Measurements from ENCODE around the gene ADARB2.

The ADARB2 gene

DNA sequence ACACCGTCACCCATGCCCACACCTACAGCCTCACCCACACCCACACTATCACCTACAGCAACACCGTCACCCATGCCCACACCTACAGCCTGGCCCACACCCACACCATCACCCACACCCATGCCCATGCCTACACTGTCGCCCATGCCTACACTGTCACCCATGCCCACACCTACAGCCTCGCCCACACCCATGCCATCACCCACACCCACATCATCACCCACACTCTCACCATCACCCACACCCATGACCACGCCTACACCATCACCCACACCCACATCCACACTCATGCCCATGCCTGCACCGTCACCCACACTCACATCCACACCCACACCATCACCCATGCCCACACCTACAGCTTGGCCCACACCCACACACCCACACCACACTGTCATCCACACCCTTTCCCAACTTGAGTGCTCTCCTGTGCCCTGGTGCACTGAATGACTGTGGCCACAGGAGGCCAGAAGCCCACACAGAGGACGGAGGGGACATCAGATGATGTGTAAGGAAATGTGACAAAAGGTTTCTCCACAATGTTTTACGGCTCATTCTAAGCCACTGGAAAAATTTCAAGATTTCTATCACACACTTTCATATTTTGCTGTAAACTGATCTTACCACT lies 527.9 kb downstream of the ADARB2 start:
- no peak for FAIRE-seq

DNA sequence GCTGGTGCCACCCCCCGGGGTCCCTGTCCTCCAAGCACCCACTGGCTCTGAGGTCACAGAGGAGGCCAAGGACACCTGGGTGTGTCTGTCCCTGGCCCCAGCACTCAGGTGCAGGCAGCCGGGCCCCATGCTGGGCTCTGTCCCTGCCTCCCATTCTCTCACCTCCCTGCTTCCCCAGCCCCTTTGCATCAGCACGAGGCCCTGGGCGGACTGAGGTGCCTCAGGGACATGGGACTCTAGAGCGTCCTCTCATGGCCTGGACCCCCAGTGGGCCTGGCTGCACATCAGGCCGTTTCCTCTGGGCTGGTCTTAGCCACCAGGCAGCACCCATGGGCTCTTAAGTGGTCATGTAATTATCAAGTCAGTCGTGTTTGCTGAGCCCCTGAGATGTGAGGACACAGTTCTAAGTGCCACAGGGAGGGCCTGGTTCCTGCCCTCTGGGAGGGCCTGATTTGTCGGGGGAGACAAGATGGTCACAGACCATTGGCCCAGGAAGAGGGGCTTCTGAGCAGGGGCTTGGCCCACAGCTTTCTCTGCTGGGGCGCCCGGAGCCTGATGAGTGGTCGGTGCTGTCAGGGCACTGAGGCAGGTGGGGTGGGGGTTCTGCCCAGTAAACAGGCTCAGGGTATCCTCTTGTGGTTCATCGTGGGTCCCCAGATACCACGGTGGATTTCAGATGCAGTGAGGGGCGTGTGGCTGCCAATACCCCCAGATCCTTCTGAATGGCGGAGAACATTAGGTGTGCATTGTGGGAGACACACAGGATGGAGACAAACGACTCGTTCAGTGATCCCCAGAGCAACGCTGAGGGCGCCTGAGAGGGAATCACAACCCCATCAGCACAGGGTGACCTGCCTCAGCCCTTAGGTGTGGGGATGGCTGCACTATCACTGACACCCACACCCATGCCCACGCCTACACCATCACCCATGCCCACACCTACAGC lies 528.7 kb downstream of the ADARB2 start:
- no peak for FAIRE-seq

DNA sequence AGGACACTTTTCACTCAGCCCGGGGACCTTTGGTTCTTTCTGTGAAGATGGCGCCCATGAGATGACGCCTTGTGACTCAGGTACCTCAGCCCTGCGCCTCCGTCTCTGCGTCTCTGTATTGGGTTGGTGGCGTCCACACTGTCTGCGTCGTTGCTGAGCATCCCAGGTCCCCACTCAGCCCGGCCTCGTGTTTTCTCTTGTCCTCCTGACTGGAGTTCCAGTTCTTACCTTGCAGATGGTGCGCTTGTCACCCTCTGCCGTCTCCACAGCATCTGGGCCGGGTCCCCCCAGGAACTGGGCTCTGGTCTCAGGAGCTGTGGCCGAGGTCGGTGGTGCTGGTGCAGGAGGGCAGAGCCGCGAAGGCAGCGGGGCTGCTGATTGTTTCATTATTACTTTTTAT lies 530.7 kb downstream of the ADARB2 start:
- no peak for FAIRE-seq

DNA sequence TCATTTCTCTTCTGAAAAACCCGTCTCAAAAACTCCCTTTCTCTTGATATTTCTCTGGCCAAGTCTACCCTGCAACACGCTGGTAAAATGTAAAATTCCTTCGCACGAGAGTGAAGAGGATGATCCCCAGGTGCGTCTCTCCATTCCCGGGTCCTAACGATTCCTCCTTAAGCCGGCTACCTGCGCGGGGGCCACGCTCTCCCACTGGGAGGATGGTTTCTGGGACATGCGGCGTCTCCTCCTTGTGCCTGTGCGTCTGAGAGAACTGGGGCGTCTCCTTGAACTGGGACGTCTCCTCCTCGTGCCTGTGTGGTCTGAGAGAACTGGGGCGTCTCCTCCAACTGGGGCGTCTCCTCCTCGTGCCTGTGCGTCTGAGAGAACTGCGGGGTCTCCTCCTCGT lies 531.2 kb downstream of the ADARB2 start:
- no peak for FAIRE-seq

DNA sequence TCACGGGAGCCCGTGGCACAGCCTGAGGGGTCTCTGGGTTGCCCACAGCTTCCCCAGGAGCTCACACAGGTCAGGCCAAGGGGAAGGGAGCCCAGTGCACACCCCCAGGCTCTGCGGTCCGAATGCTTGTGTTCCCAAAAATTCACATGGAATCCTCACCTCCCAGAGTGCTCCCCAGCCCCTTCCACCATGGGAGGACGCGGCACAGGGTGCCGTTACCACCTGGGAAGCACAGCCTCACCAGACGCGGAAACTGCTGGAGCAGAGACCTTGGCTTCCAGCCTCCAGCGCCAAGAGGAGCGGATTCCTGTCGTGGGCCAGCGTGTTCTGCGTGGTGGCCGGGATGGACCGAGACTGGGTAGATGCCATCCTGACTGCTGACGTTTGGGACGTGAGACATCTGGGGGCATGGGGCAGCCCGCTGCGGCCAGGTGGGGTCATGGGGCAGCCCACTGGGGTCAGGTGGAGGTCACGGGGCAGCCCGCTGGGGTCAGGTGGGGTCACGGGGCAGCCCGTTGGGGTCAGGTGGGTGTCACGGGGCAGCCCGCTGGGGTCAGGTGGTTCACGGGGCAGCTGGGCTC lies 531.8 kb downstream of the ADARB2 start:
- no peak for FAIRE-seq

DNA sequence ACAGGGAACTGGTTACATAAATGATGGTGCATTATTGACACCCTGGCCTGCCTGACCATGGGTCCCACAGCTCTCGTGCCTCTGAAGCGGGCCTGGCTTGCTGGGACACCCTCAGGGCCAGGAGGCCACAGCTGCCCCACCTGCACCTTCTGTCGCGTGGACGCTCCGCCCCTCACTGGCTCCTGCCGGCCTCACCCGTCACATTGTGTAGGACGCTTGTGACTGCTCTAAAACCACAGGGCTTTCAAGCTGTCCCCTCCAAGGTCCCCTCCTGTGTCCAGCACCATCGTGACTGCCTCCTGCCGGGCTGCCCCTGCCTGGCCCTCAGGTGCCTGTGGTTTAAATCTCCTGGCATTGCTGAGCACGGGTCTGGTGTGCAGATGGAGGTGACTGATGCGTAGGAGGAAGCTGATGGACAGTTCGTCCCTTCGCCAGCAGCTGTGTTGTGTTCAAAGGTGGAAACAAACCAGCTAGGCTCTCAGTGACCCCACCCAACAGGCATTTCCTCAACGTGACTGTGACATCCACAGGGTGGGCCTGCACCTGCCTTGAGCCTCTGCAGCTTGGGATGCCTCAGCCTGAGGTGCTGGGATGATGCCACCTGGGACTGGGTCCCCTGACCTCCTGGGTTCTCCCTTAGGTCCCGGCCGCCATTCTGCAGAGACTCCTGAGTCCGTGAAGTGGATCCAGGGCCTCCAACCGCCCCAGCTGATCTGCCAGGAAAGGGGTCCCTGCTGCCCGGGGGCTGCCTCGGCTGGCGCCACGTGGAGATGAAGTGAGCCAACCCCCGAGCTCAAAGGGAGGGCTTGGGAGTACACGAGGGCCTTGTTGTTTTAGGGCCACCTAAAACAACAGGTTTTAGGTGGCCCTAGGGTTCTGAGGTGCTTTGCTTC lies 532.6 kb downstream of the ADARB2 start:
- no peak for FAIRE-seq

GRCh38 chr10:1203704-1204103 lies 533.6 kb downstream of the ADARB2 start:
- no peak for FAIRE-seq

GRCh38 chr10:1203216-1203615 lies 534.1 kb downstream of the ADARB2 start:
- FAIRE-seq = no peak

GRCh38 chr10:1202343-1202742 lies 535.0 kb downstream of the ADARB2 start:
- FAIRE-seq = no peak

- no peak for FAIRE-seq
Observed at GRCh38 chr10:1200866-1201807, 536.2 kb downstream of the ADARB2 start.

DNA sequence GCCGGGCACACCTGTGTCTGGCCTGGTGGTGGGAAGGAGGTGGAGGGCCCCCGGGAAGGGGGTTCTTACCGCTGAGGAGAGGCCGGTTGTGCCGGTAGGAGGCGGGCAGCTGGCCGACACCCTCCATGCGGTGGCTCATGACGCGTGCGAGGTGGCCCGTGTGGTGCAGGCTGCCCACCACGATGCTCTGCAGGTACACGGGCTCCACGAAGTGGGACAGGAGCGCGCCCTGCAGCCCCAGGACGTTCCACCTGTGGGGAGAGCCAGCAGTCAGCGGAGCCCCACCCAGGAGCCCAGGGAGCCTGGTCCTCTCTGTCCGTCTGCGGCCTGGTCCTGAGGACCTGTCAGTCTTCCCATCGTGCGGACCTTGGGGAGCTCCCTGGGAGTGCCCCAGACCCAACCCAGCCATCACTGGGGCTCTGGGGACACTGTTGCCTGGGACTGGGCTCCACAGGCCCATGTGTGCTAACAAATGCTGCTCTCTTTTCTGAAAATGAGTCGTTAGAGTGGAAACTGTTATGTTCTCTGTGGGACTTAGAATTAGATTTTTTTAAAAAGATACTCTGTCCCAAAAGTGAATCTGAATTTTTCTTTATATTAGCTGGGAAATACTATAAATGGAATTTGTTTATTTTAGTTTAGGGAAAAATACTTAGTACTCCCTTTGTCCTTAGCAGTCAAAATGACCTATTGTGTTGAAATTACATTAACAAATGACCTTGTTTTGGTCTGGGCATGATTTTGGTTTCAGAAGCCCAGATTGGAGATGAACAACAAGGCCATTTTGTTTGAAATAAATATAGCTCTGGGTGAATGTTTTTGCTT lies 537.2 kb downstream of the ADARB2 start:
- FAIRE-seq = no peak

- FAIRE-seq = no peak
Observed at GRCh38 chr10:1199345-1199673, 538.0 kb downstream of the ADARB2 start.

DNA sequence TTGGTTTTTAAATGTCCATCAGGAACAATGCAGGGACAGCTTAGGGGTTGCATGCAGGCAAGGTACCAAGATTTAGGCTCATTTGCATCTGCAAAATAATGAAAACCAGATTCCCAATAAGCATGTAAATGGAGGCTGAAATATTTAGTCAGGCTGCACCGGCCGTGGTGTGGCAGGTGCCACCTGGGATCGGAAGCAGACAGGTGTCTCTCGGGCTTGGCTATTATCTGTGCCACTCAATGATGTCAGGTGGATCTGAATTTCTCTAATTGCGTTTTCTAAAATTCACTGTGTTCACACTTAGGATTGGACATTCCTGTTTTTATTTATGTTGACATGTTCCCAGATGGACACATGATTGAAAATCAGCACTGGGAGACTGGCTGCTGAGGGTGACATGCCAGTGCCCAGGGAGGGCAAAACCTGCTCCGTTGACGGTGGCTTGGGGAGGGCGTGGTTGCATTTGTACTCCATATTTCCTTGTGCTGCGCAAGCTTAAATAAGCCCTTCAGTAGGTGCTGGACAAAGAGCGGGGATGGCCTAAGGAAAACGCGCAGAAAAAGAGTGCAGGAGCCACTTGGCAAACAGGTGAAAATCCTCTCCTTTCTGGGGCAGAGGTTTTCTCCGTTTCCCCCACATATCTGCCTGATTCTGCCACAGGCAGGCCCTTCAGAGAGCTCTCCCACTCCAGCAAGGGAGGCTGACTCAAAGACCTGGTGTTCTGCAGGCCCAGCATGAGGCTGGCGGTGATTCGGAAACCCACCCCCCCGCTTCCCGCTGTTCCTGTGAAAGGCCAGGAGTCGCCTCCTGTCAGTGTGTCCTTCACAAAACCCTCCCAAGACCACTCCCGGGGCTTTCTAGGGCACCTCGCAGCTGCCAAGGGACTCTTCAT lies 538.6 kb downstream of the ADARB2 start:
- FAIRE-seq = no peak

- FAIRE-seq = no peak
Observed at GRCh38 chr10:1197384-1197783, 539.9 kb downstream of the ADARB2 start.

DNA sequence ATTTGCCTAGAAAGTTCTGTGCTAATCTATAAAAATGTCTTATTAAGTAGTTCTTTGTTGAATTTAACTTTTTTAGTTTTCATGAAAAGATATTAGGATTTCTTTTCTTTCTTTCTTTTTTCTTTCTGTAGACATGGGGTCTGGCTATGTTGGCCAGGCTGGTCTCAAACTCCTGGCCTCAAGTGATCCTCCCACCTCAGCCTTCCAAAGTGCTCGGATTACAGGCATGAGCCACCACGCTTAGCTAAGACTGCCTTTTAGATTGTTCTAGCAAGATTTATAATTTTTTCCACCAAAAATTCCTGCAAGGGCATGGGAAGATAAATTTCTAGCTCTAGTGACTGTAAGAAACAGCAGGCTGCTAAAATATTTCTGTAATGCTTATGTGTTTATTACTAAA lies 540.7 kb downstream of the ADARB2 start:
- FAIRE-seq = no peak

DNA sequence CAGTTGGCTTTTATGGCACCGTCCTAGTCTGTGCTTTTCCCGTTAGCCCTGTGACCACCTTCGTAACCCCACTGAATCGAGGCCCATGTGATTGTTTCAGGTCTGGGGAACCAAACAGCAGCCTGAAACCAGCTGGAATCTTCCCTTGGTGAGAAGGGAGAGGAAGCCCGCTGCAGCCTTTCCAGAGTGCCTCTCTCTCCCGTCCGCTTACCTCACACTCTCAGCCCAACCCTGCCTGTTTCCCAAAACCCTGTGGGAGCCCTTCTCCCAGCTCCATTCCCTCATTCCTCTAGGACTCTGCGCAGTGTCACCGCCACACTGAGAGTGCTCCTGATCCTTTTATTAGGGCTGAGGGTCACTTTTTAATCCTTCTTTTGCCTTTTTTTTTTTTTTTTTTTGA lies 541.5 kb downstream of the ADARB2 start:
- no peak for FAIRE-seq

- no peak for FAIRE-seq
Observed at GRCh38 chr10:1194161-1194560, 543.2 kb downstream of the ADARB2 start.

DNA sequence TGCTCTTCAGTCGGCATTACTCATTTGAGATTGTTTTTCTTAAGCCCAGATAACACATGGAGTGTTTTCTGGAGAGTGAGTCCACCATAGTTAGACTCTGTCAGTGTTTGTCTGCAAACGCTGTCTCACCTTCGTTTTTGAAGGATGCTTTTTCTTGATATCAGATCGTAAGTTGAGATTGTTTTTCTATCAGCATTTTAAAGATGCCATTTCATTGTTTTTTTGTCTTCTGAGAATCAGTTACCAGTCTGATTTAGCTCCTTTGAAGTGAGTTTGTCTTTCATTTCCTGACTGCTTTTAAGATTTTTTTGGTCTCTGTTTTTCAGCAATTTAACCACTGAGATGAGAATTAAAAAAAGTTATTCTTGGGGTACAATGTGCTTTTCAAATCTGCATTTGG lies 543.8 kb downstream of the ADARB2 start:
- FAIRE-seq = no peak

GRCh38 chr10:1191752-1192151 lies 545.6 kb downstream of the ADARB2 start:
- FAIRE-seq = no peak
